Body of pancreas (tissue), 4 donors: ENCODE data around the gene PCGF3.

Source experiments
- CTCF ChIP-seq, 7 experiments: fragments of 450-650 bp in 4 of 7; fragments of 200-600 bp in 3 of 7; sonication (generic) in 3 of 7; IDR thresholded peaks; one replicate each; pipeline ENCODE4 v1.5.1; 2016 to 2019; ENCODE audit warnings: antibody characterized with exemption in 7 of 7
- POLR2A ChIP-seq, 3 donors: fragments of 450-650 bp; IDR thresholded peaks; one replicate each; pipeline ENCODE4 v1.6.1; 2016; ENCODE audit warnings: antibody characterized with exemption in 3 of 3, mild to moderate bottlenecking in 2 of 3

- no peak for TF ChIP-seq CTCF (IDR thresholded peaks at IDR 0.05)
- no peak for TF ChIP-seq POLR2A (IDR thresholded peaks at IDR 0.05)
Observed at GRCh38 chr4:743463-744211, 38.0 kb downstream of the PCGF3 start.
